GM08714 (cell line): Measurements from ENCODE around the gene GNA12.

Source experiments
- H3K4me3 ChIP-seq: fragments of 200-500 bp; sonication (Bioruptor generic); 2 replicates; pipeline ENCODE4 v1.5.1; 2014; ENCODE audit warnings: mild to moderate bottlenecking, low read length, inconsistent platforms
- ZNF274 ChIP-seq: IDR thresholded peaks from 2 replicates; pipeline ENCODE4 v1.6.1; 2012; ENCODE audit warnings: mild to moderate bottlenecking, low read depth, low read length

The GNA12 gene

GRCh38 chr7:2837496-2837895, 6.6 kb downstream of the GNA12 start:
- H3K4me3 ChIP-seq = no peak overlapping the region
- TF ChIP-seq ZNF274 = no peak

- no peak for TF ChIP-seq ZNF274
- no peak overlapping the region for H3K4me3 ChIP-seq
These were observed 9.2 kb downstream of the GNA12 start for GRCh38 chr7:2834748-2835441.

GRCh38 chr7:2833083-2833910, 10.8 kb downstream of the GNA12 start:
- no peak for TF ChIP-seq ZNF274

GRCh38 chr7:2832461-2832860, 11.6 kb downstream of the GNA12 start:
- no peak overlapping the region for H3K4me3 ChIP-seq
- TF ChIP-seq ZNF274 = no peak

More at GRCh38 chr7:2833083-2833910, 10.8 kb downstream of the GNA12 start:
- no peak overlapping the region for H3K4me3 ChIP-seq

GRCh38 chr7:2830609-2831376, 13.3 kb downstream of the GNA12 start:
- H3K4me3 ChIP-seq = no peak overlapping the region
- TF ChIP-seq ZNF274 = no peak

GRCh38 chr7:2829040-2829439, 15.1 kb downstream of the GNA12 start:
- TF ChIP-seq ZNF274 = no peak
- no peak overlapping the region for H3K4me3 ChIP-seq

GRCh38 chr7:2826771-2827170, 17.3 kb downstream of the GNA12 start:
- no peak overlapping the region for H3K4me3 ChIP-seq
- no peak for TF ChIP-seq ZNF274

GRCh38 chr7:2825559-2826227, 18.4 kb downstream of the GNA12 start:
- H3K4me3 ChIP-seq = no peak overlapping the region
- TF ChIP-seq ZNF274 = no peak

GRCh38 chr7:2824678-2825461, 19.2 kb downstream of the GNA12 start:
- H3K4me3 ChIP-seq = no peak overlapping the region
- no peak for TF ChIP-seq ZNF274

- H3K4me3 ChIP-seq = no peak overlapping the region
These were observed 20.0 kb downstream of the GNA12 start for GRCh38 chr7:2824026-2824677.

GRCh38 chr7:2823130-2823529, 21.0 kb downstream of the GNA12 start:
- no peak for TF ChIP-seq ZNF274
- H3K4me3 ChIP-seq = no peak overlapping the region

More at GRCh38 chr7:2824026-2824677, 20.0 kb downstream of the GNA12 start:
- TF ChIP-seq ZNF274 = no peak

- H3K4me3 ChIP-seq = peak overlapping the region; percentile 46; the same call in 1 of the 2 replicates
- TF ChIP-seq ZNF274 = no peak
These were observed 22.1 kb downstream of the GNA12 start for GRCh38 chr7:2821842-2822507.
